ENCODE measurements around the gene DCAF6.
"Not testable (repeated sequence)": the region's sequence is repeated elsewhere in the genome, so short reads cannot be mapped to it uniquely, and the experiment has no call there.

The DCAF6 gene, protein sequence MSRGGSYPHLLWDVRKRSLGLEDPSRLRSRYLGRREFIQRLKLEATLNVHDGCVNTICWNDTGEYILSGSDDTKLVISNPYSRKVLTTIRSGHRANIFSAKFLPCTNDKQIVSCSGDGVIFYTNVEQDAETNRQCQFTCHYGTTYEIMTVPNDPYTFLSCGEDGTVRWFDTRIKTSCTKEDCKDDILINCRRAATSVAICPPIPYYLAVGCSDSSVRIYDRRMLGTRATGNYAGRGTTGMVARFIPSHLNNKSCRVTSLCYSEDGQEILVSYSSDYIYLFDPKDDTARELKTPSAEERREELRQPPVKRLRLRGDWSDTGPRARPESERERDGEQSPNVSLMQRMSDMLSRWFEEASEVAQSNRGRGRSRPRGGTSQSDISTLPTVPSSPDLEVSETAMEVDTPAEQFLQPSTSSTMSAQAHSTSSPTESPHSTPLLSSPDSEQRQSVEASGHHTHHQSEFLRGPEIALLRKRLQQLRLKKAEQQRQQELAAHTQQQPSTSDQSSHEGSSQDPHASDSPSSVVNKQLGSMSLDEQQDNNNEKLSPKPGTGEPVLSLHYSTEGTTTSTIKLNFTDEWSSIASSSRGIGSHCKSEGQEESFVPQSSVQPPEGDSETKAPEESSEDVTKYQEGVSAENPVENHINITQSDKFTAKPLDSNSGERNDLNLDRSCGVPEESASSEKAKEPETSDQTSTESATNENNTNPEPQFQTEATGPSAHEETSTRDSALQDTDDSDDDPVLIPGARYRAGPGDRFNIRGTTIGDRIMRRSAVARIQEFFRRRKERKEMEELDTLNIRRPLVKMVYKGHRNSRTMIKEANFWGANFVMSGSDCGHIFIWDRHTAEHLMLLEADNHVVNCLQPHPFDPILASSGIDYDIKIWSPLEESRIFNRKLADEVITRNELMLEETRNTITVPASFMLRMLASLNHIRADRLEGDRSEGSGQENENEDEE

DNA sequence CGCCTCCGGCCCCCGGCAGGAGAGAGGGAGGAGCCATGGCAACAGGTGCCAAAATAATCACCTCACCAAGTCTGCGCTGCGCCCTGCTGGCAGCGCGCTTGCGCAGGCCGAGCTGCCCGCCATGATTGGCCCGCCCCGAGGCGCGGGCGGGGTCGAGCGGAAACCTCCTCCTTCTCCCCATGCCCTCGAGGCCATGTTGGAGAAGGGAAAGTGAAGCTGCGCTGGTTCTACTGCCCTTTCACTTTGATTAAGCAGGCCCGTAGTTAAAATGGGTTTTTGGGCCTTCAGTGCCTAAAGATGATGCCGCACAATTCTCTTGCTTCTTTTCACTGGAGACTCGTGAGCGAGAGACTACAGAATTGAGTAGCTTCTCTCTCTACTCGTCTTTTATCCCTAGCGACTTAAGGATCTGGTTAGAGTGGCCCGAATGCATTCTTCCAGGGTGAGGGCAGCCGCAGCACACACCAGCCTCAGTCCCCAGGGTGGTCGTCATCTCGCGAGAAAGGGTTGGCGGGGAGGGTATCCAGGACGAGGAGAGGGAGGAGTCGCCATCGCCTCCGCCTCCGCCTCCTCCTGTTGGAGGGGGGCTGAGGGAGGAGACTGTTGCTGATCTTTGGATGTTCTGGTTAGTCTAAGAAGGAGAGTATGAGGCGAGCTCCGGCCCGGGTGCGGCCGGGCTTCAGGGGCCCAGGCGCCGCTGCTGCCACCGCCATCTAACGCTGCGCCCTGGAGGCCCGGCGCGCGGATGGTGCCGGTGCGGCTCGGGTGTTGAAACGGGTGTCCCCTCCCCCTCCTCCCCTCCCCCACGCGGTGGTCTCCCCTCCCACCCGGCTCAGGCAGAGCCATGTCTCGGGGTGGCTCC is at the start of gene DCAF6:
DCAF6 (plus strand) TSS at position 616 of the 862 bp plus-strand sequence; CDS start at position 845, 229 bp downstream.
- DNase-seq: peak; percentile 99

DNA sequence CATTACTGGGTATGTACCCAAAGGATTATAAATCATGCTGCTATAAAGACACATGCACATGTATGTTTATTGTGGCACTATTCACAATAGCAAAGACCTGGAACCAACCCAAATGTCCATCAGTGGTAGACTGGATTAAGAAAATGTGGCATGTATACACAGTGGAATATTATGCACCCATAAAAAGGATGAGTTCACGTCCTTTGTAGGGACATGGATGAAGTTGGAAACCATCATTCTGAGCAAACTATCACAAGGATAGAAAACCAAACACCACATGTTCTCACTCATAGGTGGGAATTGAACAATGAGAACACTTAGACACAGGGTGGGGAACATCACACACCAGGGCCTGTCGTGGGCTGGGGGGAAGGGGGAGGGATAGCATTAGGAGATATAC is 49.3 kb upstream of the DCAF6 start:
- DNase-seq: not testable (repeated sequence)

DNA sequence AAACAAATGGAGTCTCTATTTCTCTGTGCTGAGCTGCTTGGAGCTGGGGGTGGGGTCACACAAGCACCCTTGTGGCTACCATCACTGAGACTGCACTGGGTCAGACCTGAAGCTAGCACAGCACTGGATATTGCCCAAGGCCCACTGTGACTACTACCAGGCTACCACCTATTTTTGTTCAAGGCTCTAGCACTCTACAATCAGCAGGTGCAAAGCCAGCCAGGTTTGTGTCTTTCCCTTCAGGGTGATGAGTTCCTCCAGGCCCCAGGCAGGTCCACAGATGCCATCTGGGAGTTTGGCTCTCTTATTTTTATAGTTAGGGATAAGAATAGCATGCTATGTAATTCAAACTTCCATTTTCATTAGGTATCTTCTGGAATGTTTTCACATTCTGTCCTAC is 46.1 kb upstream of the DCAF6 start:
- DNase-seq: no peak

DNA sequence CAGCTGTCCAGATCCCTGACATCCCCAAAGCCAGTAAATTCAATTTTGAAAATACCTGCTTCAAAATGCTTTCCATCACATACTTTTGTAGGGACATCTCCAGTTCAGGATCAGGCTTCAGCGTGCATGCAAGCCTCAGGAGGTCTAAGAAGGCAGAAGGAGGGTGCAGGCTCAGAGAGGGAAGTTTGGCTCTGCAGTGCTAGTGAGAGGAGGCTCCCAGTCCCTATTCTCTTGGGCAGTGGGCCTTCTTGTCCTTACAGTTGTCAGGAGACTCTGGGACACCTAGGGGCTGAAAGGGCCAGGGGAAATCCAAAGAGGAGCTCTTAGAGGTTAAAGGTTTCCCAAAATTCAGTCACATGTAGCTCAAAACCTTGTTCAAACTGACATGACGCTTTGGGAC is 42.7 kb upstream of the DCAF6 start:
- DNase-seq: no peak

DNA sequence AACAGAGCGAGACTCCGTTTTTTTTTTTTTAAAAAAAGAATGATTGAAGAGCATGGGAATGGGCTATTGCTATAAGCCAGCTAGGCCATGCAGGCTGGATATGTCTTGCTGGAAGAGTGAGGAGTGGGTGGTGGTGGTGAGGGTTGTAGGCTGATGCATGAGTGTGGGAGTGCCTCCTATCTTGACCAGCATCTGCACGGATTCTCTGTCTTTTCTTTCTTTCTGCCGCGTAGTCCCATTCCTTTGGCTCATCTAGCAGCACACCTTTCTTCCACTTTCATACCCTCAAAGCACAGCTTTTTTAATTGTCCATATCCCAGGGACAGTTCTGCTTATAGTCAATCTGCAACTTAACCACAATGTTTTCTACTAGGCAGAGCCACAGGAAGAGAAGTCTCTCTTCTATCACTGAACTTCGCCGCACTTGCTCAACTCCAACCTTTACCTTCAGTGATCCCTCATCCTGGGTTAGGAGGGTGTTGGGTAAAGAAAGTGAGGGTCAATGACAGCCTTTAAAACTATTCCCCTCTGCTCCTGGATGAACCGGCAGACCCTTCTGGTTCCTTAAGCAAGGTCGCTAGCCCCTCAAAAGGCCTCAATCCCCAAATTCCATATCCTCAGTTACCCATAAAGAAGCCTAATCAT is 37.8 kb upstream of the DCAF6 start:
- no peak for DNase-seq

DNA sequence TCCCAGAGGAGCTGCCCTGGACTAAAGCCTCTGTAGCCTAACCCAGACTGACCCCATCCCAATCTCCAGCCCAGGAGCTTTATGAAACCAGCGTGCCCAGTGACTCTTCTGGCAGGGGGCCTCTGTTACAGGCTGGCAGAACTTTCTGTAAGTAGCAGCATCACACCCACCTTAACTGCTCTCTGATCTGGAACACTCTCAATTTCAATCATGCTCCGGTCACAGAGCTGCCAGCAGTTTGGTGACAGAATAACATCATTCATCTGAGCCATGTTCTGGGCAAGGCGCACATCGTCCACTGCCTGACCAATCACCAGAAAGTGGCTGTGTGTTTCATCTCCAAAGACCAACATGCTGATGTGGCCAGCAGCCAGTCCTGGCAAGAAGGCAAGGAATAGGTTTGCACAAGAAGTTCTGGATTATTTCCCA is 37.2 kb upstream of the DCAF6 start:
- DNase-seq: no peak

DNA sequence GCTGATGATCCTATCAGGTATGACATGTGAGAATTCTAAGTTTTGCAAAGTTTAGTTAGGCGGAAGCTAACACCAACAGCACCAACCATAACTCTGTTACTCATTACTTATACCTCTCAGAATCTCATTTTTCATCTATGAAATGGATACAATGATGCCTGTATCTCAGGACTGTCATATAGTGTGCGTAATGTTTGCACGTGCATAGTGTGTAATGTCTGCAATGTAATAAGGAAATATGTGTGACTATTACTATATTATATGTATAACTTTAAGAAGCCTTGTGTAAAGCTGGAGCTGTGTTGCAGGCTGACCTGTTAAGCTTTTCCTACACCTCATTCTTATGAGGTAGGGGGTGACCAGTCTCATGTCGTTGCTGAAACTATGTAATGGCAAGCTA is 35.6 kb upstream of the DCAF6 start:
- DNase-seq: no peak

DNA sequence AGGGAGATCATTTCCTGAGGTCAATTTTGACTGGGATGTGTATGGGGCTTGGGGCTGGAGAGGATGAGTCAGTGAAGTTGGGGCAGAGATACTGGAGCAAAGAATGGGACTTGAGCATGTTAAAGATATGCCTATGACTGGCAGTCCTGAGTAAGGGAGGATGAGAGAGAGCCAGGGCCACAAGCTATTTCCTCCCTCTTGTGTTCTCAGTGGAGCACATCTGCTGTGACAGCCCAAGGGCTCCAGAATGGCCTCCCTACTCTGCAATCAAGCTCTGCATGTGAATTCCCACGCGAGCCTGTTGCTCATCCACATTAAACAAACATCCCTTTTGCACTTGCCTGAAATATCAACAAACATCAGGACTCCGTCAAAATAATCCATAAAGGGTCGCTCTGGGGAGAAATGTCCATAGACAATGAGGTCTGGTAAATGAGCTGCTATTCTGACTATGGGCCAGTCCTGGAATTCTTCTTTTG is 31.8 kb upstream of the DCAF6 start:
- no peak for DNase-seq

DNA sequence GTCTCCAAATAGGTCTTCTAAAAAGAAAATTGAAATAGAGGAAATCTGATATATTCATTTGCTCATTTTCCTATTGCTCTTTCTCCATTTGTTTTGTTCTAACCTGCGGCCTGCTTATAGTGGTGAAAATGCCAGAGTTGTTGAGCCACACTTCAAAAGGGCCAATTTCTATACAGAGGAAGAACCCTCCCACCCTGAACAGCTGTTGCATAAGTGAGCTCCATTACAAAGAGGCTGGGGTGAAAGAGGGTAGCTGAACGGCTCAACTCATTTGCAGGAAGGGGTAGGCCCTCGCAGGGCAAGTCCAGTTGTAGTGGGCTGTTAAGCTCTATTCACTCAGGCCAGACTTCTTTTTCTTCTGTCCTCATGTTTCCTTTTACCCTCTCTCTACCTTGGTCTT is 31.3 kb upstream of the DCAF6 start:
- DNase-seq: no peak

DNA sequence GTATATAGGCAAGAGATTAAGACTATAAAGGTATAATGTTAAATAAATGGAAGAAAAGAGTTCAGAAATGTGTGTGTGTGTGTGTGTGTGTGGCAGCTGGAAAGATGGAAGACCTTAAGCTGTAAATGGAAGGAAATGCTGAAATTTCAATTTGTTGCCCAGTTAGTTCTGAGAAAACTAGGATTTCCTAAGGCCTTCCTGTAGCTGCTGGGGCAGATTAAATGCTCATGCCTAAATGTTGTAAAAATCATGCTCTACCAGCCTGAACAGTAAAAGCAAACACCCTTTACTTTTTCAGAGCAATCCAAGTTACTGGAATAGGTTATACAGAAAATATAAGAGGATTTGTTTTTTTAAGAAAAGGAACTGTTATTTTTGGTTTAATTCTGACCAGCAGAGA is 30.8 kb upstream of the DCAF6 start:
- no peak for DNase-seq

DNA sequence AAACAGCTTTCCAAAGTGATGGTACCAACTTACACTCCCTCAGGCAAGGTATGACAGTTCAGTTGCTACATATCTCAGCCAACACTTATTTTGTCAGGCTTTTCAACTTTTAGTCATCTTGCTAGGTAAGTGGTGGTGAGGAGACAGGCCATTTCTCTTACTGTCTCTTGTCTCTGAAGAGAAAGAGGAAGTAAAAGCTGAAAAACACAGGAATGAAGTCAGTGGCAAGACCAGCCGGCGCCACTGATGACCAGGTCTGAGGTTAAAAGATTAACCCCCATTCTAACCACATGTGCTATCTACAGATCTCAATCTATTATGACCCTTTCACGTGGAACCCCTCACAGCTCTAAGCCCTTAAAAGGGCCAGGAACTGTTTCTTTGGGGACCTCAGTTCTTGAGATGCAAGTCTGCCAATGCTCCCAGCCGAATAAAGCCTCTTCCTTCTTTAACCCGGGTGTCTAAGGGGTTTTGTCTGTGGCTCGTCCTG is 26.7 kb upstream of the DCAF6 start:
- DNase-seq: peak; percentile 60

DNA sequence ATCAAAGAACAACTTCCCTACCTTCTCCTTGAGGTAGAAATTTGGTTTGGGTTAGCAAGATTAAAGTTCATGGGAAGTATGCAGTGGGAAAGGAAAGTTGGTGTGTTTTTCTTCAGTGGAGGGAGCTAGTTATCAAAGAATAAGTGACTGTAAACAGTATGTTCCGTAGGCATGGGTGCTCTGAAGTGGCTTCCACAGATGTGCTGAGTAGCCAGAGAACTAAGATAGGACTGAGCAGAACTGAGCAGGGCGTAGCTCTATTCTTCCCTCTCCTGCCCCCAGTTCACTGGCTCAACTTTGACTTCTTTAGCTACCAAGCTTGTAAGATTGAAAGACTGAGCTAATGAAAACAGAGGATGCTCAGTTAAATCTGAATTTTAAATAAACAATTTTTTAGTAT is 26.0 kb upstream of the DCAF6 start:
- no peak for DNase-seq

DNA sequence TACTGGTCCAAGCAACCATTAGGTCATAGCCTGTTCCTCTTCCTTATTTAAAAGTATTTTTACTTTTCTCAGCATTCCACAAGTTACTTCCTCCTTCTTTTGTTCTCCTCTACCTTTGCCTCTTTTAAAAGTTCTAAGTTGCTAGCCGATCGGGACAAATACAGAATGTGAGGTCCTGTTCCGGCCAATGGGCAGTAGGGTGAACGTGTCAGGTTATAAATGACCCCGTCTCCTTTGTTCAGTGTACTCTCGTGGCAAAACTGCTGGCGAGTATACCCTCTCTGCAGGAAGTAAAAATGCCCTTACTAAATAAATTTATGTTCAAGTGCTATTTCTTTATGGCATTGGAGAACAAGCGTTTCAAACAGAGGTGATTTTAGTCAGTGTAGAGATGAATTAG is 25.1 kb upstream of the DCAF6 start:
- no peak for DNase-seq

DNA sequence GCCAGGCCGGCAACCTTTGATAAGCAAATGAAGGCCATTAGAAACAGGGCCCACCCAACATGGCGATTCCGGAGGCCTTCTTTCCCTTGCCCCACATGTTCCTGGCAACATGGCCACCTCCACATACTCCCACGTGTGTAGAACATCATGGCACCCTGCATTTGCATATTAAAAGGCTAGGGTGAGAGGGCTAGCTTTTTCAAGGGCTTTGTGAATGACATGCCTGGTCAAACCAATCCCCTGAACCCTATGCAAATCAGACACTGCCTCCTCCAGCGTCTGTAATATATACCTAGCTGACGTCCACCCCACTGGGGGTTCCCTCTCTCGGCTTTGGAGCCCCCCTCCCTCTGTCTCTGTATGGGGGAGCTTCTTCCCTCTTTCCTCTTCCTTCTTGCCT is 24.2 kb upstream of the DCAF6 start:
- DNase-seq: no peak

DNA sequence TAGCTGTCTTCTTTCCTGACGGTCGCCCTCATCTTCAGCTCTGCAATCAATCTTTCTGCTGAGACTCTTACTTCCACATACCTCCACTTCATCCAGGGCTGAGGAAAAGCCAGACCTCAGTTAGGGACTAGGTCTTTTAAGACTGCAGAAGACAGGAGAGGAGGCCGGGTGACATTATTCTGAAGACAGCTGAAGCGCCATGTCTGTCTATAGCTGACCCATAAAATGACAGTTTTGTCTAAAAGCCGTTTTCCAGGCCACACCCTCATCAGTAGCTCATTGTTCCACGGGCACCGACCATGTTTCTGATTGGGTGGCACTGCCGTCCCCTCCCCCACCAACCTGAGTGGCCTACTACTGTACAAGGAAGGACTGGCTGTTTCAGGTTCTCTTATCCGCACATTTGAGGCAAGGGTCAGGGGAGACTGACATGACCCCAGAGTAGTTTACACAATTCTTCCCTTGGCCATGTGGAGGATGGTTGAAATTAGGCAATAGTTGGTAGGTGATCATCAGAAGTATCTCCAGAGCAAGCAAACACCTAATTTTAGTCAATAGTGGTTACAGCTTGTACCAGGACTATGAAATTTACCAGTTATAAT is 22.5 kb upstream of the DCAF6 start, which contains the start of gene ADCY10:
ADCY10 (minus strand) TSS at position 240 of the 602 bp plus-strand sequence. CDS start 8,994 bp downstream, outside the sequence.
- DNase-seq: no peak

DNA sequence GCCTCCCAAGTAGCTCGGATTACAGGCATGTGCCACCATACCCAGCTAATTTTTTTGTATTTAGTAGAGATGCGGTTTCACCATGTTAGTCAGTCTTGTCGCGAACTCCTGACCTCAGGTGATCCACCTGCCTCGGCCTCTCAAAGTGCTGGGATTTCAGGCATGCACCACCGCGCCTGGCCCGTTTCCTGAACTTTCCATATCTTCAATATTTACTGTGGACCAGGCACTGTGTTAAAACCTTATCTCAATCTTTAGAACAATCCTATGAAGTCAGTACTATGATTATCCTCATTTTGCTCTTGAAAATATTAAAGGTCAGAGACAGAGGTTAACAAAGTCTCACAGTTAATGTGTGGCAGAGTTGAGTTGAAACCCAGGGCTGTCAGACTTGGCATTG is 20.9 kb upstream of the DCAF6 start:
- no peak for DNase-seq

DNA sequence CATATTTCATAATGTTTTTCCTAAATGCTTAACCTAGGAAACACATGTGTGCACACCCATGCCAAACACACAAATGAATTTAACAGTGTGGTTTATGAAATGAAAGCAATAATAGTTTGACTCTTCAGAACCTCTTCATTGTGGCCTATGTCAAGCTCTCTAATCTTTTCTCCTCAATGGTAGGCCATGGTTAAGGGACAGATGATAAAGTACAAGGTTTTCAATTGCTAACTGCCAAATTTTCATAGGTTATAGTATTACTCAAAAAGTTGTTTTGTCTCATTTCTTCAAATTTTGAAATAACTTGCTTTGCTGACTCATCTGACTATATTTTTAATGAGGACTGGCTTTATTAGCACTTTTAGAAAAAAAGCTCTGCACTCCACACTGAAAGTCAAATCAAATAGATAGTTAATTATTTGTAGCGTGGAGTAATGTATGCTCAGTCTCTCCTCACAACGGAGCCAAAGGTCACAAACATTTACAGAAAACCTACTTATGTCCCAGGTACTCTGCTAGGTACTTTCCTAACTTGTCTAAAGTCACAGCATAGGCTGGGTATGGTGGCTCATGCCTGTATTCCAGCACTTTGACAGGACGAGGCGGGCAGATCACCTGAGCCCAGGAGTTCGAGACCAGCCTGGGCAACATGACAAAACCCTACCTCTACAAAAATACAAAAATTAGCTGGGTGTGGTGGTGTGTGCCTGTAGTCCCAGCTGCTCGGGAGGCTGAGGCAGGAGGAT is 19.5 kb upstream of the DCAF6 start:
- DNase-seq: no peak

DNA sequence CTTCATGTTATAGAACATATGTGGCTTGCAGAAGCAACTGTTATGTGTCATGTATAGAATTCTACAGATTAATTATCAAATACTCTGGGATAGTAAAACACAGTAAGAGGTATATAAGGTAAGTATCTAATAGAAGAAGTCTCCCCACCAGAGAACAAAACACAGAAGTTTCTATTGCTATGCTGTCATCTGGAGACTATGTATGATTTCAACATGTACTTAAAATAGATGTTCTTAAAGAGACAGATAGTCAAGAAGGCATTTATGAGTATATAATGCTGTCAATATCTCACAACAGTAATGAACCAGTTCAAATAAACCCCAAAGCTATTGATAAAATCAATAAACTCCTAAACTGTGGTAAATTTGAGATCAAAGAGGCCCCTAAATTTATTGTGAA is 14.5 kb upstream of the DCAF6 start:
- DNase-seq: no peak

DNA sequence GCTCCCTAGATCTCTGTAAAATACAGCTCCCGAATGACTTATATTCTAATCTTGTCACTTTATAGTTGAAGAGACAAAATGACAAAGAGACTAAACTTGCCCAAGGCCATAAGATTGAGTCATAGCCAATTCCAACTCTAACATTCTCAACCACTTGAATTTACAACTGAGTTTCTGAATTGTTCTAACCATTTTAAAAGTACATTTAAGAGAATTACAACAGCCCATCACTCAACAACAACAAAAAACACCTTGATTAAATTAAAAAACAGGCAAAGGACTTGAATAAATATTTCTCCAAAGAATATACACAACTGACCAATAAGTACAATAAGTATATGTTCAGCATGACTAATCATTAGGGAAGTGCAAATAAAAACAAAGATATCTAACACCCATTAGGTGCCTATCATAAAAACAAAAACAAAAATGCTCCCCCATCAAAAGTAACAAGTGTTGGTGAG is 13.8 kb upstream of the DCAF6 start:
- DNase-seq: no peak

DNA sequence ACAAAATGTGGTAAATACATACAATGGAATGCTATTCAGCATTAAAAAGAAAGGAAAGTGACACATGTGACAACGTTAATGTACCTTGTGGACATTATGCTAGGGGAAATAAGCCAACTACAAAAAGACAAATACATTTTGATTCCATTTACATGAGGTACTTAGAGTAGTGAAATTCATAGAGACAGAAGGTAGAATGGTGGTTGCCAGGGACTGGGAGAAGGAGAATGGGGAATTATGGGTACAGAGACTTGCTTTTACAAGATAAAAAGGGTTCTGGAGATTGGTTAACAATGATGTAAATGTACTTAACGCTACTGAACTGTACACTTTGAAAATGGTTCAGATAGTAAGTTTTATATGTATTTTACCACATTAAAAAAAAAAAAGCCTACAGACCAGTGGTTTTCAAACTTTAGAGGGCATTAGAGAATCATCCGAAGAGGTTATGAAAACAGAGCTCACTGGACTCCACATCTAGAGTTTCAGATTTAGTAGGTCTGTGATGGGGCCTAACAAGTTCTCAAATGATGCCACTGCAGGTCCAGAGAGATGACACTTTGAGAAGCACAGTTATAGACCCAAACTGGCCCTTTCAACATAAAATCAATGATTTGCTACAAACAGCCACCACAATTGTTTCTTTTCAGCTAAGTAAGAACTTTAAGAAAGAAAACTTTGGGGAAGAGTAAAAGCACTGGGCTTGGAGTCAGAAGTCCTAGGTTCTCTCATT is 13.0 kb upstream of the DCAF6 start:
- peak; percentile 43 for DNase-seq

Measured in hematopoietic multipotent progenitor cell treated with erythropoietin and hydrocortisone succinate and interleukin-3 and kit ligand, for 6 days (in vitro differentiated cells).